HL-60 (cell line): Measurements from ENCODE around the gene NUP43.

Source experiments
- DNase-seq, 2 experiments: peaks; one replicate each; pipeline ENCODE4 v3.0.0-alpha.2; 2010 to 2020; ENCODE audit warnings: low read depth in 1 of 2, low spot score in 1 of 2
- H3K27ac ChIP-seq: fragments of 250-450 bp; sonication (Bioruptor Pico); replicated peaks from 2 replicates; pipeline ENCODE4 v1.5.1; 2020; ENCODE audit warnings: mild to moderate bottlenecking, moderate library complexity
- H3K27me3 ChIP-seq: fragments of 250-450 bp; sonication (Bioruptor Pico); 2 replicates; pipeline ENCODE4 v1.5.1; 2021; ENCODE audit warnings: mild to moderate bottlenecking, moderate library complexity; ENCODE audit not compliant: insufficient read depth, poor library complexity, severe bottlenecking
- H3K4me3 ChIP-seq: replicated peaks from 2 replicates; pipeline ENCODE4 v1.5.1; 2011; ENCODE audit warnings: mild to moderate bottlenecking, control low read depth, low read length; ENCODE audit not compliant: insufficient read depth
- GABPA ChIP-seq: IDR thresholded peaks from 2 replicates; pipeline ENCODE4 v1.6.1; 2012; ENCODE audit warnings: low read depth
- POLR2AphosphoS5 ChIP-seq: IDR thresholded peaks from 2 replicates; pipeline ENCODE4 v1.6.1; 2012; ENCODE audit warnings: low read depth
- SPI1 ChIP-seq: IDR thresholded peaks from 2 replicates; pipeline ENCODE4 v1.6.1; 2012; ENCODE audit warnings: low read depth, mild to moderate bottlenecking, borderline replicate concordance
- TF ChIP-seq, protein P1 (sequence below): IDR thresholded peaks from one replicate; pipeline ENCODE4 v1.5.1; 2011; ENCODE audit warnings: low read length, control low read depth, inconsistent platforms; ENCODE audit not compliant: insufficient read depth
- TF ChIP-seq, protein P2 (sequence below): IDR thresholded peaks from 2 replicates; pipeline ENCODE4 v1.6.1; 2012; ENCODE audit warnings: low read depth; ENCODE audit not compliant: insufficient replicate concordance

The NUP43 gene

DNA sequence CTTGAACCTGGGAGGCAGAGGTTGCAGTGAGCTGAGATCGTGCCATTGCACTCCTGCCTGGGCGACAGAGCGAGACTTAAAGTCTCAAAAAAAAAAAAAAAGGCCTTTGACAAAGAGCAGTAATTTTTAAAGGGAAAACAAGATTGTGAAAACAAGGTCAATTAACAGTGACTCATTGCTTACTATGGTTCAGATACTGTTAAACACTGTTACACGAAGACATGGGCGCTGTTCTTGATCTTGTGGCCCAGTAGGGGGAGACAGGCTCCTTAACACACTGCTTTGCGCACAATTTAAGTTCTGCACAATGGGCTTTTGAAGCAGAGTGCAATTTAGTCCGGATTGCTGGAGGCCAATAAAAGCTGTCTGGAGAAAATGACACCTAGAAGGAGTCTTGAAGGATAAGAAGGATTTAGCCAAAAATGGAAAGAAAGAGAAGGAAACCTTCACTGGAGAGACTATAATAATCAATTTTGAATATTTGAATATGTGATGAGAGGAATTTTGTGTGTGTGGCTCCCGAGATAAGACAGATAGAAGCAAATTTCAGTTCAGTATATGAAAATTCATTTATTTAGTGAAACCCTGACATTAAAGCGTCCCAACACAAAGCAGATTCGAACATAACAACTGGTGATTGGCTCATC, 22.4 kb downstream of the NUP43 start:
- Histone ChIP-seq H3K27me3 (no peaks in the 10 kb centered on the region), H3K27ac (no peak overlapping the region), H3K4me3 (no peak overlapping the region)
- TF ChIP-seq, protein P1, sequence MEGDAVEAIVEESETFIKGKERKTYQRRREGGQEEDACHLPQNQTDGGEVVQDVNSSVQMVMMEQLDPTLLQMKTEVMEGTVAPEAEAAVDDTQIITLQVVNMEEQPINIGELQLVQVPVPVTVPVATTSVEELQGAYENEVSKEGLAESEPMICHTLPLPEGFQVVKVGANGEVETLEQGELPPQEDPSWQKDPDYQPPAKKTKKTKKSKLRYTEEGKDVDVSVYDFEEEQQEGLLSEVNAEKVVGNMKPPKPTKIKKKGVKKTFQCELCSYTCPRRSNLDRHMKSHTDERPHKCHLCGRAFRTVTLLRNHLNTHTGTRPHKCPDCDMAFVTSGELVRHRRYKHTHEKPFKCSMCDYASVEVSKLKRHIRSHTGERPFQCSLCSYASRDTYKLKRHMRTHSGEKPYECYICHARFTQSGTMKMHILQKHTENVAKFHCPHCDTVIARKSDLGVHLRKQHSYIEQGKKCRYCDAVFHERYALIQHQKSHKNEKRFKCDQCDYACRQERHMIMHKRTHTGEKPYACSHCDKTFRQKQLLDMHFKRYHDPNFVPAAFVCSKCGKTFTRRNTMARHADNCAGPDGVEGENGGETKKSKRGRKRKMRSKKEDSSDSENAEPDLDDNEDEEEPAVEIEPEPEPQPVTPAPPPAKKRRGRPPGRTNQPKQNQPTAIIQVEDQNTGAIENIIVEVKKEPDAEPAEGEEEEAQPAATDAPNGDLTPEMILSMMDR, result peak; percentile 96
- TF ChIP-seq GABPA, result no peak
- DNase-seq, result peak; percentile 71 to 72

DNA sequence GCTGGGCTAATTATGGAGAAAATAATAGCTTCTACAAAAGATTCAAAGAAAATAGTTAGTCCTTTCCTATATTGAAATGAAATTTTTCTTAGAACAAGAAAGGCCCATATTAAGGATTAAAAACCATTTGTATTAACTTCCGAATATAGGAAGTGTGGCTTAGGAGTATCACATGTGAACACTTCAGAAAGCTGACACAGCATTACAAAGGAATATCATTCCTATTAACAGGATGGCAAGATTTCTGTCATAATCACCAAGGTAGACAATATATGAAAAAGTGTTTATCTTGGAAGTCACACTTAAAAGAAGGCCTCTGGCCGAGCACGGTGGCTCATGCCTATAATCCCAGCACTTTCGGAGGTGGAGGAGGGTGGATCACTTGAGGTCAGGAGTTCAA, 23.1 kb downstream of the NUP43 start:
- no peak overlapping the region for H3K27ac ChIP-seq
- no peak overlapping the region for H3K4me3 ChIP-seq
- DNase-seq, result no peak
- TF ChIP-seq POLR2AphosphoS5 (no peak), SPI1 (no peak), GABPA (no peak)
- TF ChIP-seq, protein P1, result no peak
- TF ChIP-seq, protein P2, sequence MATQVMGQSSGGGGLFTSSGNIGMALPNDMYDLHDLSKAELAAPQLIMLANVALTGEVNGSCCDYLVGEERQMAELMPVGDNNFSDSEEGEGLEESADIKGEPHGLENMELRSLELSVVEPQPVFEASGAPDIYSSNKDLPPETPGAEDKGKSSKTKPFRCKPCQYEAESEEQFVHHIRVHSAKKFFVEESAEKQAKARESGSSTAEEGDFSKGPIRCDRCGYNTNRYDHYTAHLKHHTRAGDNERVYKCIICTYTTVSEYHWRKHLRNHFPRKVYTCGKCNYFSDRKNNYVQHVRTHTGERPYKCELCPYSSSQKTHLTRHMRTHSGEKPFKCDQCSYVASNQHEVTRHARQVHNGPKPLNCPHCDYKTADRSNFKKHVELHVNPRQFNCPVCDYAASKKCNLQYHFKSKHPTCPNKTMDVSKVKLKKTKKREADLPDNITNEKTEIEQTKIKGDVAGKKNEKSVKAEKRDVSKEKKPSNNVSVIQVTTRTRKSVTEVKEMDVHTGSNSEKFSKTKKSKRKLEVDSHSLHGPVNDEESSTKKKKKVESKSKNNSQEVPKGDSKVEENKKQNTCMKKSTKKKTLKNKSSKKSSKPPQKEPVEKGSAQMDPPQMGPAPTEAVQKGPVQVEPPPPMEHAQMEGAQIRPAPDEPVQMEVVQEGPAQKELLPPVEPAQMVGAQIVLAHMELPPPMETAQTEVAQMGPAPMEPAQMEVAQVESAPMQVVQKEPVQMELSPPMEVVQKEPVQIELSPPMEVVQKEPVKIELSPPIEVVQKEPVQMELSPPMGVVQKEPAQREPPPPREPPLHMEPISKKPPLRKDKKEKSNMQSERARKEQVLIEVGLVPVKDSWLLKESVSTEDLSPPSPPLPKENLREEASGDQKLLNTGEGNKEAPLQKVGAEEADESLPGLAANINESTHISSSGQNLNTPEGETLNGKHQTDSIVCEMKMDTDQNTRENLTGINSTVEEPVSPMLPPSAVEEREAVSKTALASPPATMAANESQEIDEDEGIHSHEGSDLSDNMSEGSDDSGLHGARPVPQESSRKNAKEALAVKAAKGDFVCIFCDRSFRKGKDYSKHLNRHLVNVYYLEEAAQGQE, result no peak
- H3K27me3 ChIP-seq, result no peaks in the 10 kb centered on the region

DNA sequence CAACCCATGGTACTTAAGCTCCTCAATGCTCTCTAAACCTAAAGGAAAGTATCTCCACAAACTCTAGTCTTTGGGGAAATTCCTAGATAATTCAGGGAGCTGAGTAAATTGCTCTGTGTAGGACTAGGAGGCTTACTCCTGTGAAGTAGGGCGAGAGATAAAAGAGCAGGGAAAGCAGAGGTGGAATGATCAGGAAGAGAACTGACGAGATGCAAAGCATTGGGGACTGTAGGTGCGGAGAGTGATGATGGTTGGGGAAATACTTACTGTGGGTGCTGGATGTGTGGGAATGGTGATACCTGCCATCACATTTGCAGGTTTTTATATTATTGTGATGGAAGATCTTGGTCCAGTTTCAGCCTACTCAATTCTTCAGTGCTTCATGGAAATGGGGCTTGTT, 26.8 kb downstream of the NUP43 start:
- TF ChIP-seq, protein P1, result no peak
- TF ChIP-seq POLR2AphosphoS5 (no peak), SPI1 (no peak), GABPA (no peak)
- TF ChIP-seq, protein P2, result no peak
- no peaks in the 10 kb centered on the region for H3K27me3 ChIP-seq
- H3K4me3 ChIP-seq, result no peak overlapping the region
- no peak overlapping the region for H3K27ac ChIP-seq
- DNase-seq, result no peak
